Medulla oblongata (tissue), 1 donor: Measurements from ENCODE around the gene PITPNM2.

ENCODE experiments used
- DNase-seq: peaks from one replicate; pipeline ENCODE4 v3.0.0-alpha.2; 2015; ENCODE audit errors: extremely low spot score

Gene PITPNM2

DNA sequence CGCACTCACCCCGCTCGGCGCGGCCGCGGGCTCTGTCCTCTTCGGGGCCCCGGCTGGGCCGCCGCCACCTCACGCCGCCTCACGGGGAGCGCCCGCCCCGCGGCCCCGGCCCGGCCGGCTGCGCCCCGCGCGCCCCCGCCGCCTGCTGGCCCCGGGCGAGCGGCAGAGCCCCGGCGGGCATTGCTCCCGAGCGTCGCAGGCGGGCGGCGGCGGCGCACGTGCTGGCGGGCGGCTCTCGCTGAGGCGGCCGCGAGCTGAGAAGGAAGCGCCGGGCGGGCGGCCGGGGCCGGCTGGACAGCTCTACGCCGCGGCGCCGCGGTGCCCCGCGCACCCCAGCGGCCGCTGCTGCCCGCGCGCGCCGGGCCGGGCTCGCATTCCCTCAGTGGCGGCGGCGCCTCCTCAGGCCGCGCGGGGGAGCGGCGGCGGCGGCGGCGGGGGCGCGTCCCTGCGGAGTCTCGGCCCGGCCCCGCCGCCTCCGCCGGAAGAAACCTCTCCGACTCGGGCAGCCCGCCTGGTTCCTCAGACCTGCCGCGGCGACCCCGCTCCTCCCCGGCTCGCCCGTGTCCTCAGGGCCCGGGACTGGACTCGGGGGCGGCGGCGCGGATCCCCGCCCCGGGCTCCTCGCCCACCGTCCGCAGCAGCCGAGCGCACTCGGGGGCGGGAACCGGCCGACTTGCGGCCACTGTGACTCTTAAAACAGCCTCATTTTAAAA is at the start of gene PITPNM2:
Gene PITPNM2, minus strand, starts transcription at position 347 of the 713 bp plus-strand sequence. CDS start 116,500 bp downstream, outside the sequence.
- peak; percentile 55 for DNase-seq

GRCh38 chr12:123200414-123200813 is 49.5 kb upstream of the PITPNM2 start:
- no peak for DNase-seq

GRCh38 chr12:123199936-123200335 is 49.0 kb upstream of the PITPNM2 start:
- no peak for DNase-seq

- no peak for DNase-seq
Measured at GRCh38 chr12:123187637-123188036, 36.7 kb upstream of the PITPNM2 start.

GRCh38 chr12:123180171-123180570 is 29.3 kb upstream of the PITPNM2 start:
- no peak for DNase-seq

DNA sequence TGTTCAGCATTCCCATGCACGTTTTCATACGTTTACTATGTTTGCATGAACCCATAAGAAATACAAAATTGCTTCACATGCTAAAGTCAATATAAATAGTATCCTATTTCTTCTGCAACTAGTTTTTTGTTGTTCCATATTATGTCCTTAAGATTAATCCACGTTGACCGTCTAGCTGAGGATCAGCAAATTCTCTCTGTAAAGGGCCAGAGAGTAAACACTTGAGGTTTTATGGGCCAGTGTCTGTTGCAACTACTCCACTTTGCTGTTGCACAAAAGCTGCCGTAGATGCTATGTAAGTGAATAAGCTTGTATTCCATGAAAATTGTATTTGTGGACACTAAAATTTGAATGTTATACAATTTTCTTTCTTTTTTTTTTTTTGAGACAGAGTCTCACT is 21.1 kb upstream of the PITPNM2 start:
- no peak for DNase-seq

DNA sequence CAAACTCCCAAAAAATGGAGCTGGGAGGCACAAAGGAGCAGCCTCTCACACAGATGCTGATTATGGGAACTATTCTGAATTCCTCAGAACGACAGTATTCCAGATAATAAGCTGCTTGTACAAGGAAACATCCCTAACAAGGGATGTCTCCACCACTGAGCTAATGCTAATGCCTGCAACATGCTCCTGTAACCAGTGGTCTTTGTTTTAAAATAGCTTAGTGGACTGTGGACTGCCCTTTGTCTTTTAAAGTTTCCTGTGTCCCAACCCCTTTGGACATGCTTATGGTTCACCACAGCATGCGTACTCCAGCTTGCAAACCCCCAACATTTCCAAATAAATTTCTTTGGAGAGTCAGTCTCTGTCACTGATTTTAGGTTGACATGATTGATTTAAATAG is 16.4 kb upstream of the PITPNM2 start:
- no peak for DNase-seq

DNA sequence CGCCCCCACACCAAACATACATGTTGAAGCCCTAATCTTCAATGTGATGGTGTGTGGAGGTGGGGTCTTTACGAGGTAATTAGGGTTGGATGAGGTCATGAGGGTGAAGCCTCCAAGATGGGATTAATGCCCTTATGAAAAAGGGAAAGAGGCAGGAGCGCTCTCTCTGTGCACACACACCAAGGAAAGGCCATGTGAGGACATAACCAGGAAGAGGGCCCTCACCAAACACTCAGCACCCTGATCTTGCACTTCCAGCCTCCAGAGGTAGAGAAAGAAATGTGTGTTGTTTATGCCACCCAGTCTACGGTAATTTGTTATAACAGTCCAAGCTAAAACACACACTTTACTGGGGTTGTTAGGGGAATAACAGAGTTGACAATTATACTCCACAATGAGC is 14.6 kb upstream of the PITPNM2 start:
- no peak for DNase-seq

DNA sequence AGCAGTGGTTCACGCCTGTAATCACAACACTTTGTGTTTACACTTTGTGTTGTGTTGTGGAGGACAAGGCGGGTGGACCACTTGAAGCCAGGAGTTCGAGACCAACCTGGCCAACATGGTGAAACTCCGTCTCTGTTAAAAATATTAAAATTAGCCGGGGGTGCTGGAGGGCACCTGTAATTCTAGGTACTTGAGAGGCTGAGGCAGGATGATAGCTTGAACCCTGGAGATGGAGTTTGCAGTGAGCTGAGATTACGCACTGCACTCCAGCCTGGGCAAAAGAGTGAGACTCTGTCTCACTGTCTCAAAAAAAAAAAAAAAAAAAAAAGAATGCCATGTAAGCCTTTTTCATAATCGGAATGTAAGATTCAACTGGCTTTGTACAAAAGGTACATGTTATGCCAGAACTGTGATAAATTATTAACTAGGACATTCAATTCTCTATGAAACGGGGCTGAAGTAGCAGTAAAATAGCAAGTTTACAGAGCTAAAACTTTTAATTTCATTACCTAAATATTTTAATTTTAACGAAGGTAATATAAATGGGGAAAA is 13.9 kb upstream of the PITPNM2 start:
- no peak for DNase-seq

GRCh38 chr12:123164222-123164621 is 13.3 kb upstream of the PITPNM2 start:
- DNase-seq = no peak

DNA sequence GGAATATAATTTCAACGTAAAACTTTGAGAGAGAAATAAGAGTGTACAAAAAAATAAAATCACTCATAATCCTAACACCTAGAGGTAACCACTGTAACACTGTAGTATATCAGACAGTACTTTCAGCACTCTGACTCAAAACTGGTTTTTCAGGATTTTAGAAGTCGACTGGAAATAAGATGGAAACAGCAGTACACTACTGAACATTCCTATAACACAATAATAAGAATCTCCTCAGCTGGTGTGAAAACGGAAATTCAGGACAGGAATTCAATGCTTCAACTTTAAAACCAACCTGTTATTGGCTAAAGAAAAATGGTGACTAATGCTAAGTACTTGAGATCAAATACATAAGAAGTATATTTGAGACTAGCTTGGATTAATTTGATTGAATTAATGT is 12.3 kb upstream of the PITPNM2 start:
- DNase-seq = no peak

DNA sequence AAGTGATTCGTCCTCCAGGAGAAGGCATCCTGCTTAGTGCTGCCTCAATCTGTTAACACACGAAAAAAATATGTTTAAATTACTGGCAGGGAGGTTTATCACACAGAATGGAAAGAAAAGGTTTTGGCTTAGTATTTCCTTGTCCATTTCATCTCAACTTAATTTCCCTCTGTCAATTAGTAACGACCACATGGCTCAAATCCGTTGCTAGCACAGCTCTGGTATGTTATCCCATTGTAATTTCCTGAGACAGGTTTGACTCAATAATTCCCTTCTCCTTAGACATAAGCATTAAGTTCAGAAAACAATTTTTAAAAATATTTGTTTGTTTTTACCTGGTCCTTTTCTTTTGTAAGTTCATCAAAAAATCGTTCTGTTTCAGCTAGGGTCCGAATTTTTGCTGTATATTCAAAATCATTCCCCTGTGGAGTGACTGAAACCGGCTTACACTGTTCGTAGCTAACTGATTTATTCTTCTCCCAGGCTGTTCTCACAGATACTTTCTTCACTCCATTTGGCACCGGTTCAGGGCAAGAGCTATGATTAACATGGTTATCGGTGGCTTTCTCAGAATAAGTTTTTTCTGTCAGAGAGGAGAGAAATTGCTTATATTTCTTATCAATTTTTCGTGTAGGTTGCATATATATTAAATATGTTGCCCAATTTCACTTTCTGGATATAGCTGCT is 10.1 kb upstream of the PITPNM2 start:
- no peak for DNase-seq

DNA sequence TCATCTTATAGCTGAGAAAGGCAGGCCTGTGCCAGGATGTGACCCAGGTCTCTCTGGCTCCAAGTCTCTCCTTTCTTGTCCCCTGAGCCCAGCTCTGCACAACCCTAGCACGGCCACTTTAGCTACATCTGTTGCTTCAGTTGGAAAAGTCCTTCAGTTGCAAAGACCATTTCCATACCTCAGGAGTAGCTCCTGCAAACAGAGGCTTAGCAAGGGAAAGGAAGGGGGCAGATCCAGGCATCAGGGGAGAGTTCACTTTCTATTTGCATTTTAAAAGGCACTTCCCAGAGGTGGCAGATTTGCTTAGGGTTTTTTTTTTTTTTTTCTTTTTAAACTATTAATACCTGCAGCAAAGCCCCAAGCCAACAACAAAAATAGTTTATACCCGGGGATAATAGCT is 3.0 kb upstream of the PITPNM2 start:
- no peak for DNase-seq

- no peak for DNase-seq
Measured at GRCh38 chr12:123152833-123153232, 1.9 kb upstream of the PITPNM2 start.

- no peak for DNase-seq
Measured at GRCh38 chr12:123151457-123152454, 866 bp upstream of the PITPNM2 start.

DNA sequence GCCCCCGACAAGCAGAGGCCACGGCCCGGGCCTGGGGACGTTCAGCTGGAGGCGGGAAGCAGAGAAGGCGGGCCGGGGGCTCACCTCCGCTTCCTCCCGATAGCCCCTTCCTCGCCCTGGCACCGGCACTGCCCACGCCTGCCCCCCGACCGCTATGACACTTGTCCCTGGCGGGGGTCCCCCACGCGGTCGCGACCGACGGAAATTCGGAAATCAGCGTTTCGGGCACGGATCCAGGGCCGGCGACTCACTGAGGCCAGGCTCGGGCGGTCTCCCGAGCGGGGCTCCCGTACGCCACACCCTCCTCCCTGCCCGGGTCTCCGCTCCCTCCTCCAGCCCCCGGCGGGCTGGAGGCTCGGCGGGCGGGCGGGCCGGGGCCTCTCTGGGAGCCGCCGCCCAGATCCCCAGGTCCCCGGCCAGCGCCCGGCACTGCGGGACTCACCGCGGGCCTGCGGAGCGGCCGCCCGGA is 581 bp downstream of the PITPNM2 start:
- no peak for DNase-seq

DNA sequence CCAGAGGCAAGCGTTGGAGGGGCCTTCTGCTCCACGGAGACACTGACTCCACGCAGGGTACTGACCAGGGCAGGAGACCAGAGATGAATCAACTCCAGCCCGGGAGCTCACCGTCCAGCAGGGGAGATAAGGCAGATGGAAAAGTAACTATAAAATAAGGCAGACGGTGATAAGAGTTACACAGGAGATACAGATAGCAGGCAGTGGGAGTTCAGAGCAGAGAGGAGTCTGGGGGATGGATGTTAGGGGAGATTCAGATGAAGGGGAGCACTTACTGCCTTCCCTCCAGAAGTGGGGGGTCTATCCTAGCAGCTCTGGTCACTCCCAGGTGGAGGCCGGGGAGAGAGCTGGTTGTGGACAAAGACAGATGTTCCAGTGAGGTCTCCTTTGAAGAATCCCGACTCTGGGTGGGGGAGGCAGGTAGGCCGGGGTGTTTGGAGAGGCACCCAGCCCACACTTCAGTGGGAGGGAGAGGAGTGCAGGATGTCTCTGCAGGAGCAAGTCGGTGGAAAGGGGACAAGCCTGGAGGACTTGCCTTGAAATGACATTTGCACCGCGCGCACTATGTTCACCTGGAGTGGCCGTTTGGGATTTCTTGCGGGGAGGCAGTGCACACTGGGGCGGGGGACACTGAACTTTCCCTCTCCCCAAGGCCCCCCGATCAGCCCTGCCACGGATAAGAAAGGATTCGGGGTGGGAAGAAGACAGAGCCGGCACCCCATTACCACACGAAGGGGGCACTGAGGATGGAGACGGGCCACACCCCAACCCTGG is 1.2 kb downstream of the PITPNM2 start:
- no peak for DNase-seq

DNA sequence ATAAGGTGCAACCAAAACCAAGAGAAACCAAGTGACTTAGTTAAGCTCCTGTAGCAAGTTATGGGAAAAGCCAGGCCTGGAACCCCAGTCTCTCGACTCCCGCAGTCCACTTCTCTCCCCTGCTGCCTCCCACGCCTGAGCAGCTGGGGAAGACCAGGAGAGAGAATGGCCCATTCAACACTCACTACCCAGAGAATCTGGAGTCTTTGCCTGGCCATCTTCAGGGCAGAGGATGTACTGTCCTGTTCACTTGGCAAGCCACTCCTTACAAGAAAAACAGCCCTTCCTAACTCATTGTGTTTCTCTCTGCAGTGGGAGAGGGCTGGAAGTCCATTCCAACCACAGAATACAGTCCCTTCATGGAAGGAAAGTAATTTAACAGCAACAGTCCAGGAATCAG is 1.8 kb downstream of the PITPNM2 start:
- DNase-seq = no peak

GRCh38 chr12:123148655-123149054 is 2.2 kb downstream of the PITPNM2 start:
- DNase-seq = no peak

DNA sequence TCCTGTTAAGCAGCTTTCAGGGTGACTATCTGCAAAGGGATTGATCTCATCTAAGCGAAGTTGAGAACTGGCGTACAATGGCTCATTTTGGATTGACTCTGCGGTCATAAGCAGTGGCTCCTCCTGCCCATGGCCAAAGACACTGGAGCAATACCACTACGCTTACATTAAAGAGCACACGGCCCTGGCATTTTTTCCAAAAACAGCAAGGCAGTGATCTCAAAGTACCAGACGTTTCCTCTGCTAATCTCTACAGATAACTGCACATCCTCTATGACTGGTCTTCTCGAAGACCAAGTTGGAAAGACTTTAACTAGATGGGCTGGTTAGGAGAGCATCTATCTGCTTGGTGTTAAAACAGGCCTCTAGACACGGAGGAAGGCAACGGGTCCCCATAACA is 2.7 kb downstream of the PITPNM2 start:
- DNase-seq = no peak

- DNase-seq = no peak
Measured at GRCh38 chr12:123145211-123145610, 5.7 kb downstream of the PITPNM2 start.
